ENCODE data around the gene MKI67.

- TF ChIP-seq CTCF (IDR thresholded peaks at IDR 0.05; ENCODE audit: extremely low read depth in 1 of 2, insufficient read depth in 1 of 2, low read depth in 1 of 2, low read length in 2 of 2): no peak
- TF ChIP-seq EZH2 (IDR thresholded peaks at IDR 0.05; ENCODE audit: borderline replicate concordance, low read depth, low read length, severe bottlenecking): no peak
- no peak for TF ChIP-seq POLR2A (IDR thresholded peaks at IDR 0.05; ENCODE audit: low read depth, low read length)
- no peak for TF ChIP-seq MAX (IDR thresholded peaks at IDR 0.05; ENCODE audit: insufficient read depth, insufficient read length)
These were observed 74.7 kb downstream of the MKI67 start for GRCh38 chr10:128051548-128051947.
